HG03565 (cell line): Measurements from ENCODE around the gene KRTAP10-2.
"Not testable (repeated sequence)": the region's sequence is repeated elsewhere in the genome, so short reads cannot be mapped to it uniquely, and the experiment has no call there.

ENCODE experiments used
- ATAC-seq: cut with Tn5 transposase; IDR thresholded peaks from one replicate; pipeline ENCODE4 v1.9.1; 2021; ENCODE audit warnings: mild to moderate bottlenecking, moderate library complexity; ENCODE audit not compliant: unreplicated experiment

Gene KRTAP10-2, protein sequence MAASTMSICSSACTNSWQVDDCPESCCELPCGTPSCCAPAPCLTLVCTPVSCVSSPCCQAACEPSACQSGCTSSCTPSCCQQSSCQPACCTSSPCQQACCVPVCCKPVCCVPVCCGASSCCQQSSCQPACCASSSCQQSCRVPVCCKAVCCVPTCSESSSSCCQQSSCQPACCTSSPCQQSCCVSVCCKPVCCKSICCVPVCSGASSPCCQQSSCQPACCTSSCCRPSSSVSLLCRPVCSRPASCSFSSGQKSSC

DNA sequence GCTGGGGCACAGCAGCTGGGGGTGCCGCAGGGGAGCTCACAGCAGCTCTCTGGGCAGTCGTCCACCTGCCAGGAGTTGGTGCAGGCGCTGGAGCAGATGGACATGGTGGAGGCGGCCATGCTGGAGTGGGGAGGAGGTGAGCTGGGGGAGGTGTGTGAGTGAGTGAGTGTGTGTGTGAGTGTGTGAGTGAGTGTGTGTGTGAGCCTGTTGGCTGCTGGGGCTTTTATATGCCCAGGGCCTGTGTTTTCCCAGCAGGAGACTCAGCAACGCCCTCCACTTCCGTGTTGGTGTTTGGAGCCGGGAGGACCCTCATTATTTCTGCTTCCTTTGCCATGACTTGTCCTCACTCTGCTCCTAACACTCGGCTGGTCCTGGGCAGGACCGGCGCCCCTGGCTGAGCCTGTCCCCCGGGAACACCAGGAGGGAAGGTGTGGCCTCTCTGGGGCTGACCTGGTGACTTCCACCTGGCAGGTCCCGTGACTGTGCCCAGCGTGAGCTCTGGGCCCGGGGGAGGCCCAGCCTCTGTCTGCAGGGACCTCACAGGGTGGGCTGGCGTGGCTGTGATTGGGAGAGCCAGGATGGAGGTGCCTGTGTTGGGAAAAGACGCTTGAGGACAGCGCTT lies at the start of gene KRTAP10-2:
KRTAP10-2 (minus strand) TSS at position 166 of the 622 bp plus-strand sequence; CDS start at position 119, 47 bp downstream.
- no peak for ATAC-seq

- not testable (repeated sequence) for ATAC-seq
Measured at GRCh38 chr21:44601091-44601490, 49.8 kb upstream of the KRTAP10-2 start.

DNA sequence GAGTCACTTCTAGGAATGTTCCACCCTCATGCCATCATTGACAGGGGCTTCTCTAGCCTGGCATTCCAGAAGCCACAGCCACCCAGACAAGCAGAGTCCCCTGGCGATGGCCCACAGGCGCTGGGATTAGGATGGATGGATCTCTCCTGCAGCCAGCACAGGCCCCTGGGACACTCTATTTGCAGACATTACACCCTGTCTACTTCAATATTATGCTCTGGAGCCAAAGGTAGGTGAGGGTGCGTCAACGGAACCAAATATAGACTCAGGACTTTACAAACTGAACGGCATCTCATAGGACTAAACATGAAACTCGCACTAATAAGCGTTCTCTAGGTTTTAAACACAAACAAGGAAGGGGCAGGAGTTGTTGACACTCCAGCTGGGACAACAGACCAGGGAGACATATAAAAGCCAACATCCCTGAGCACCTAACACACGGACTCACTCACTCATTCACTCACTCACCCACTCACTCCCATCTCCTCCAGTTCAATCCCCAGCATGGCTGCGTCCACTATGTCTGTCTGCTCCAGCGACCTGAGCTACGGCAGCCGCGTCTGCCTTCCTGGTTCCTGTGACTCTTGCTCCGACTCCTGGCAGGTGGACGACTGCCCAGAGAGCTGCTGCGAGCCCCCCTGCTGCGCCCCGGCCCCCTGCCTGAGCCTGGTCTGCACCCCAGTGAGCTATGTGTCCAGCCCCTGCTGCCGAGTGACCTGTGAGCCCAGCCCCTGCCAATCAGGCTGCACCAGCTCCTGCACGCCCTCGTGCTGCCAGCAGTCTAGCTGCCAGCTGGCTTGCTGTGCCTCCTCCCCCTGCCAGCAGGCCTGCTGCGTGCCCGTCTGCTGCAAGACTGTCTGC lies 49.0 kb upstream of the KRTAP10-2 start, which contains the start of gene KRTAP10-7:
KRTAP10-7 (plus strand) TSS at position 480 of the 861 bp plus-strand sequence; CDS start at position 505, 25 bp downstream.
- ATAC-seq: not testable (repeated sequence)

DNA sequence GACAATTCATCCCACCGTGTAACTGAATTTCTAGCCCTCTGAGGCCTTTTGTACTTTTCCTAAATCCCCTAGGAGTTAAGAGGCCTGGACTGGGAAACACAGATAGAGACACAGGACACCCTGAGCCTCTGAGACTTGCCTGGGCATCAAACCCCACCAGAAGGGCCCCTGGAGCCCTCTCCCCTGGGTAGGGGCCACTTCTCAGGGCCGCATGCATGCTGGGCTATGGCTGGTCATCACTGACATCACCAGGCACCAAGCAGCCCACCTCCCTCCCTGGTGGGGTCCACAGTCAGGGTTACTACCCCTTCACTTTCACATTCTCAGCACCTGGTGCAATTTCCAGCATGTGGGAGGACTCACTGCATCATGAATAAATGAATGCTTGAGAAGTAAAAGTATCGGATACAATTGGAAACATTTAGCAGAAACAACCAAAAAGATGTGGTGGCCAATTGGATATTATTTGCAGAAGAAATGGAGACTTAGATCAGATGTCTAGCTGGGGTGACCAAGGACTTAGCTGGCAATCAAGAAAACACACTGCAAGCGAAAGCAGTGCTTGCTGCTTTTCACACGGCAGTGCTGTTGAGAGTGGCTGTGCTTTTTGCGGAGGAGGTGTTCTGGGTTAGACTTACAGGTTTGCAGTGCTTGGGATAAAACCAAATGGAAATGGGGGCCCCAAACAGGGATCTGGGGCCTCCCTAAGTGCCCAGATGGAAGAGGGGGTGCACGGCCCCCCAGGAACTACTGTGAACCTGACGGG lies 48.1 kb upstream of the KRTAP10-2 start:
- ATAC-seq: no peak

- ATAC-seq: no peak
Measured at GRCh38 chr21:44598061-44598460, 46.8 kb upstream of the KRTAP10-2 start.

DNA sequence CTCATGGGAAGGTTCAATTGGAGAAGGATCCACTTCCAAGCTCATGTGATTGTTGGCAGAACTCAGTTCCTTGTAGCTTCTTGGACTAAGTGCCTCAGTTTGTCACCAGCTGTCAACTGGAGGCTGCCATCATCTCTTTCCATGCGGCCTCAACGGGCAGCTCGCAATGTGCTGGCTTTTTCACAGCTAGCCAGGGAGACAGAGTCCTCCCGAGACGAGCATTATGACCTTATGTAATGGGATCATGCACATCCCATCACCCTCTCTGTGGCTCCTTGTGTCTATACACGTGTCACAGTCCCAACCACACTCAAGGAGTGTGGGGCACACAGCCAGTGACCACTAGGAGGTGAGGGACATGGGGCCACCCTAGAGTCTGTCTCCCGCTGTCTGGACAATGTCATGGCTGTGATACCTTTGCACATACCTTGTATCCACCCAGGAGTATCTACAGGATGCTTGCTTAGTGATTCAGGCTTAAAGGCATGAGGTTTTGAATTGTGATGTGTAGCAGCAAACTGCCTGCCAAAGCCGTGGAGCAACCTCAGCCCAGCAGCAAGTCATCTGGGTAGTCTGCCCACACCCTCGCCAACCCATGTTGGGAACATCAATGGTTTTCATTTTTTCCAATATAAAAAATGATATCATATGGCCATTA lies 44.9 kb upstream of the KRTAP10-2 start:
- no peak for ATAC-seq

DNA sequence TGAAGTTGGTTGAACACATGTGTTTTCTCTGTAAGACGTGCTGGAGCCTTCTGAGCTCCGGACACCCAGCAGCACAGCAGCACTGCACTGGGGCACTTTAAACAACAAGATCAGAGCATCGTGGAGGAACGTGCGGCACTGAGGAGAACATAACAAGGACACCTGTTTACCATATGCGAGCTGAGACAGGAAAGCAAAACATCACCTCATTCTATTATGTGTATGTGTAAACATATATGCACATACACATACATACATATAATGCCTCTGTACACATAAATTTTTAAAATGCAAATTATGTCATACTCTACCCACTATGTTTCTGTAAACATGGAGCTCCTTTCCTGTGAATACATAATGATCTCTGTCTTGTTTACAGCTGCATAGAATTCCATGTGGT lies 44.2 kb upstream of the KRTAP10-2 start:
- ATAC-seq: no peak

- ATAC-seq: no peak
Measured at GRCh38 chr21:44594406-44594916, 43.2 kb upstream of the KRTAP10-2 start.

DNA sequence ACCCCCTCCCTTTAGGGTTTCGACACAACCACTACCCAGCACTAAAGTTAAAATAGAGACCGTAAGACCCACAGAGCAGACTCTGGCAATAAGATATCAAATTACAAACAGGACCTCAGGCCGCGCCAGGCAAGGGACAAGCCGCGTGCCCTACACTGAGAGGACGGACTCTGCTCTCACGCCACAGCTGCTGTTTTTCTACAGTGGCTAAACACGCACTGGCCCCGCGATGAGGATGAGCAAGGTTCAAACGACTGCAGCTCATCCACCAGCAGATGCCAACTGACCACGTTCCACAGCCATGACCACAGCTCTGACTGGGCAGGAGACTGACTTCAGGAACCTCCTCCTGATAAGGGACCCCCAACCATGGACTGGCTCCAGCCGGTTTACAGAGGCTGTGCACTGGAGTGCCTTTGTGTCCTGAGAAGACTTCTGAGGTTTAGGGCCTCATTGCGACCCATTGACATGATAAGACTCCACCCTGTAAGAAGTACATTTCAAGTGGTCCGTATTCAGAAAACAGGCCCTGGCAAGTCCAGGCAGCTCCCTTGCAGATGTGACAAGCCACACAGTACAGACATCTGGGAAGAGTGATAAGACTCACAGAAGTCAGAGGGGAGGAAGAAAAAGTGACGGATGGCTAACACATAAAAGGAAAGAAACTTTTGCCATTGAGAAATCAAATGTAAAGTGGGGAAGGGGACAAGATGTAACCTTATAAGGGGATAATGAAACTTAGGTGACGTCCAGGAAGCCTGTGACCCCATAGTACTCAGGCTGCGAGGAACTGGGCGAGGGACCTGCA lies 42.5 kb upstream of the KRTAP10-2 start:
- no peak for ATAC-seq

GRCh38 chr21:44592446-44593311 lies 41.4 kb upstream of the KRTAP10-2 start, which contains the start of gene KRTAP10-6:
KRTAP10-6 (minus strand) TSS chr21:44592505; CDS start chr21:44592484, 21 bp downstream.
- ATAC-seq: no peak

DNA sequence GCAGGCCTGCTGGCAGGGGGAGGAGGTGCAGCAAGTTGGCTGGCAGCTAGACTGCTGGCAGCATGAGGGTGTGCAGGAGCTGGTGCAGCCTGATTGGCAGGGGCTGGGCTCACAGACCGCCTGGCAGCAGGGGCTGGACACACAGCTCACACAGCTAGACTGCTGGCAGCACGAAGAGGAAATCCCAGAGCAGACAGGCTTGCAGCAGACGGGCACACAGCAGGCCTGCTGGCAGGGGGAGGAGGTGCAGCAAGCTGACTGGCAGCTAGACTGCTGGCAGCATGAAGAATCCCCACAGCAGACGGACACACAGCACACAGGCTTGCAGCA lies 40.5 kb upstream of the KRTAP10-2 start:
- not testable (repeated sequence) for ATAC-seq

DNA sequence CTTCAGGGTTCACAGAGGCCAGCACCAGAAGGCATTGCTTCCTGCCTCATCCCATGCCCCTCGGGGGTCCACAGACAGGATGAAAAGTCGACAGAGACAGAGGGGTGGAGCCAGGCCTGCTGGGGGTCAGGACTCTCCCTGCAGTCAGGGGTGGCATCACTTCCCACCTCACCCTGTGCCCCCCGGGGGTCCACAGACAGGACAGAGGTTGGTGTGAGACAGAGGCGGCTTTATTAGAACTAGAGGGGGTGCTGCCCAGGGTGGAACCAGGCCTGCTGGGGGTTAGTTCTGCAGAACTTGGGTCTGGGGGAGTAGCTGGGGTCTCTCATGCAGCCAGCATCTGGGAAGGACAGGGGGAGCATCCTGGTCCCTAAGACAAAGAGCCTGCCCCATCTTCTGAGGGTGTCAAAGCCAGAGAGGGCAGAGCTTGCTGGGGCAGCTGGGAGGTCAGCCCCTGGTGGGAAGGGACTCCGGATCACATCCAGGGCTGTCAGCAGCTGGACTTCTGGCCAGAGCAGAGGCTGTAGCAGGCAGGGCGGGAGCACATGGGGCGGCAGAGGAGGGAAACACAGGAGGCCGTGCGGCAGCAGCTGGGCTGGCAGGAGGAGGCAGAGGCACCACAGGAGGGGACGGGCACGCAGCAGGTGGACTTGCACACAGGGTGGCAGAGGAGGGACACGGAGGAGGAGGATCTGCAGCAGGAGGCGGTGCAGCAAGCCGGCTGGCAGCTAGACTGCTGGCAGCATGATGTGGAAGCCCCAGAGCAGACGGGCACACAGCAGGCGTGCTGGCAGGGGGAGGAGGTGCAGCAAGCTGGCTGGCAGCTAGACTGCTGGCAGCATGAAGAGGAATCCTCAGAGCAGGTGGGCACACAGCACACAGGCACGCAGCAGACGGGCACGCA lies 39.8 kb upstream of the KRTAP10-2 start:
- not testable (repeated sequence) for ATAC-seq

DNA sequence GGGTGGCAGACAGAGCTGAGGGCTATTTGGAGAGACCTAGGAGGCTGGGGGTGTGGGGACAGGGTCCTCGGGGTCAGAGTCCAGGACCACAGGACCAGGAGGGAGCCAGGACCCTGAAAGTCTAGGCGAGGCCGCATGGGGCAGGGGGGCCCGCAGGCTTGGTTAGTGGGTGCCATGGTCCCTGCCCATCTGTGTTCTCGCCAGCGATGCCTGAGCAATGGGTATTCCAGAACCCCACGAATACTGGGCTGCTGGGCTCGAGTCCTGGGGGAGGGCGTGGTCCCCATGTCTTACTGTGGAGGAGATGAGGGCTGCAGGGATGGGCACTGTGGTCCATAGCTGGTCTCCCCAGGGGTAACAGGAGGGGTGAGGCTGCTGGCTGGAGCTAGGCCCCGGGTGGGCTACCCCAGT lies 39.0 kb upstream of the KRTAP10-2 start:
- no peak for ATAC-seq

GRCh38 chr21:44589586-44590305 lies 38.4 kb upstream of the KRTAP10-2 start:
- ATAC-seq: no peak

GRCh38 chr21:44589094-44589493 lies 37.8 kb upstream of the KRTAP10-2 start:
- no peak for ATAC-seq

DNA sequence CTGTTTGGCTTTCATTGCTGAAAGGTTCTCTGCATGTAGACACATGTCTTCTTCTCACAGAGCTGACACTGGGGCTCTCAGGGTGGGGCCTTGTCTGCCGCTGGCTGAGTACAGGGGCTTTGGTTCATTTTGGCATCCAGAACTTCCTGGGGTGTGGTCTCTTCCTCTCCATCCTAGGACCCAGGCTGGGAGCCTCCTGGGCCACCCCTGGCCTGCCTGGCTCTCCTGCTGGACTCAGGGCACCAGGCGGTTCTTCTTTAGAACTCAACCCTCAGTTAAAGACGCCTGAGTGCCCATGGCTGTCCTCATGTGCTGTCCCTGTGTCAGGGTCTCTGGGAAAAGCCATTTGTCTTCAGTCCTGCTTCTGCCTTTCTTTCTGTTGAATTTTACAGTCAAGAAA lies 34.6 kb upstream of the KRTAP10-2 start:
- ATAC-seq: no peak

- ATAC-seq: no peak
Measured at GRCh38 chr21:44583800-44584147, 32.5 kb upstream of the KRTAP10-2 start.
